ENCODE results near the gene ARHGAP26.
"Not testable (repeated sequence)": the region's sequence is repeated elsewhere in the genome, so short reads cannot be mapped to it uniquely, and the experiment has no call there.

ARHGAP26 gene

GRCh38 chr5:142962174-142962533, 192.0 kb downstream of the ARHGAP26 start:
- DNase-seq (ENCODE audit: low spot score), result no peak

DNA sequence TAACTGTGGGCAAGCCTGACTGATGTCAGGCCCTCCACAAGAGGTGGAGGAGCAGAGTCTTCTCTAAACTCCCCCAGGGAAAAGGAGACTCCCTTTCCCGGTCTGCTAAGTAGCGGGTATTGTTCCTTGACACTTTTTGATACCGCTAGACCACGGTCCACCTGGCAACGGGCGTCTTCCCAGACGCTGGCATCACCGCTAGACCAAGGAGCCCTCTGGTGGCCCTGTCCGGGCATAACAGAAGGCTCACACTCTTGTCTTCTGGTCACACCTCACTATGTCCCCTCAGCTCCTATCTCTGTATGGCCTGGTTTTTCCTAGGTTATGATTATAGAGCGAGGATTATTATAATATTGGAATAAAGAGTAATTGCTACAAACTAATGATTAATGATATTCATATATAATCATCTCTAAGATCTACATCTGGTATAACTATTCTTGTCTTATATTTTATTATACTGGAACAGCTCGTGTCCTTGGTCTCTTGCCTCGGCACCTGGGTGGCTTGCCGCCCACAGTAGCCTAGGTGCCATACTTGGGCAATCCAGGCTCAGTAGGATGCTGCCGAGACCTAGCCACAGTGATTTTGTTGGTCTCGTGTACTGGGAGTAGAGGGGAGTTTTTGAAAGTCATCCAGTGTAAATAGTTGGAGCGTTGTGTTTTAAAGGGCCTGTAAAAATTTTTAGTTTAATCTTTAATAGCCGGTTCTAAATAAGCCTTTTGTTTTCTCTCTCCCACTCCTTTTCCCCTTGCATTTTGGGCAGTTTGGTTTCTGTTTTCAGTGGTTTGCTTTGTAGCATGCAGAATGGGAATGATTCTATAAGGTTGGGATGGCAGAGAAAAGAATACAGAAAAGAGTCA, 195.3 kb downstream of the ARHGAP26 start:
- DNase-seq (ENCODE audit: low spot score), result not testable (repeated sequence)

DNA sequence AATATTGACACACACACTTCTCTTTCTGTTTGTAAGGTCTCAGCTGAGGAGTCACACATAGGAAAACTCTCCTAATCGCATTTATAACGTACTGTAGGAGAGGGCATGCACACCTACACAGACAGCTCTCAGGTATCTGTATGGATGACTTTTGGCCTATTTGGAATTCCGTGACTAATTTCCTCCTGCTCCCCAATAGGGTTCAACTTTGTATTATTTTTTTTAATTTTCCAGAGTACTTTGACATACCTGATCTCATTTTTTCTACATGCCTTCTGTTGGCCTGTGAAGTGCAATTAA, 195.9 kb downstream of the ARHGAP26 start:
- no peak for DNase-seq (ENCODE audit: low spot score)

DNA sequence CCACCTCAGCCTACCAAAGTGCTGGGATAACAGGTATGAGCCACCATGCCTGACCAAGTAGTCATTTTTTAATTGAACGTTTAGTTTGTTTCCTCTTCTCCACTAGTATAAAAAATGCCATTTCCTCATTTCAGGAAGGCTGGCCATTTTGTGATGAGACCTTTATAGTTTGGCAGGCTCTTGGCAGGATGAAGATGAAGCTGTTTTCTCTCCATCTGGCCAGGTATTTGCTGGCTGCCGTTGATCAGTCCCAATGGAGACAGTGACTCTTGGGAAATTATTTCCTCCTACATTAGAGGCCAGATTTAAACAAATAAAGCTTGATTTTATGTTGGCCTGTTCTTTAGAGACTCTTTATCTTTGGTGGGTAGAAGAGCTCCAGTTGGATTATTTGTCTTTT, 199.0 kb downstream of the ARHGAP26 start:
- no peak for DNase-seq (ENCODE audit: low spot score)

GRCh38 chr5:142969624-142970439, 199.7 kb downstream of the ARHGAP26 start:
- no peak for DNase-seq (ENCODE audit: low spot score)

GRCh38 chr5:142970440-142971030, 200.4 kb downstream of the ARHGAP26 start:
- no peak for DNase-seq (ENCODE audit: low spot score)

- DNase-seq (ENCODE audit: low spot score), result no peak
Measured at GRCh38 chr5:142971303-142972013, 201.3 kb downstream of the ARHGAP26 start.

DNA sequence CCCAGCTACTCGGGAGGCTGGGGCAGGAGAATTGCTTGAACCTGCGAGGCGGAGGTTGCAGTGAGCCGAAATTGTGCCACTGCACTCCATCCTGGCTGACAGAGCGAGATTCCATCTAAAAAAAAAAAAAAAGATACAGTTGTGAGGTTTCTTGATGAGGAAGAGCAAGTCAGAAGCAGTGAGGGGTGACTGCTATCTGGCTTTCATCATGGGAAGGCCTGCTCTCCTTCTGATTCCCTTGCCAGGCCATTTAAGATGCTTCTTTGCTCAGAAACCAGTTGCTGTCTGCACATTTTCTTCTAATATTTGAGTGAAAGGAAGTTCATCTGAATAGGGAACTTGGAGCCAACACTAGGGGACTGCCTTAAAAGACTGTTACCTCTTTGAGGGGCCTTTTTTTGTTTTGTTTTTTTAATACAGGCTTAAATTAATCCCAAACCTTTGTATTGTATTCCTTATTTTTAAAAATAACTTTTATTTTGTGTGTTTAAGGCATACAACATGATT, 201.9 kb downstream of the ARHGAP26 start:
- DNase-seq (ENCODE audit: low spot score), result no peak

- DNase-seq (ENCODE audit: low spot score), result no peak
Measured at GRCh38 chr5:142973932-142974331, 203.8 kb downstream of the ARHGAP26 start.

DNA sequence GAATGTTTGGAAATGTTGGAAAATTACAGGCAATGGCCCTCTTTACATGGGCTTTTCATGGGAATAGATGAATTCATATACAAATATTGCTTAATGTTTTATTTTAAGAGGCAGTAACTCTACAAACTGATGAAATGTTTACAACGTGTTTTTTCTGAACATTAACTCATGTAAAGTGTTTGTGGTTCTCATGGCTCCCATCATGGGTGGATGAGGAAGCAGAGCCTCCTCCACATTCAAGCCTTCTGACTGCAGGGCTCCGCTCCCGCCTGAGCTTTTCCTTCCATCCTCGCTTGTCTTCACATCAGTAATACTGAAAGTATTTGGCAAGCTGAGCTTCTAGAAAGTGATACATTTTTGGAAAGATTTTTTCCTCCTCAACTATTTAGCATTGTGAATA, 204.2 kb downstream of the ARHGAP26 start:
- DNase-seq (ENCODE audit: low spot score), result no peak

- peak; percentile 31 for DNase-seq (ENCODE audit: low spot score)
Measured at GRCh38 chr5:142976861-142977260, 206.7 kb downstream of the ARHGAP26 start.

GRCh38 chr5:142977363-142978051, 207.3 kb downstream of the ARHGAP26 start:
- peak; percentile 82 for DNase-seq (ENCODE audit: low spot score)

GRCh38 chr5:142978252-142978651, 208.1 kb downstream of the ARHGAP26 start:
- no peak for DNase-seq (ENCODE audit: low spot score)

GRCh38 chr5:142978726-142979125, 208.5 kb downstream of the ARHGAP26 start:
- DNase-seq (ENCODE audit: low spot score), result no peak

DNA sequence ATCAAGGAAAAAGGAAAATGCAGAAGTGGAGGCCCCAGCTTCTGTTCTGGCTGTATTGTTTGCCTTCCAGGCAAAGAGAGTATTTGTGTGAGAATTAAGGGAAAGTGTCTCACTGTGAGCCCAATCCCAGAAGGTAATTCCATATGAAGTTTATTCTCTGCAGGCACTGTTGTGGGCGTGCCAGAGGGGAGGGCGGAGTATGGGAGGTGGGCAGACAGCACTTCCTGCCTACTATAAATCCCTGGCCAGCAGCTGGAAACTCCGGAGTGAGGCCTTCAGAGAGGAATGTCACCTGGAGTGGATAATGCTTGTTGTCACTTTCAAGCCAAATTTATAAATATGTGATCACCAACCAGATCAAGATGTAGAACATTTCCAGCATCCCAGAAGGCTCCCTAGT, 209.5 kb downstream of the ARHGAP26 start:
- no peak for DNase-seq (ENCODE audit: low spot score)

- no peak for DNase-seq (ENCODE audit: low spot score)
Measured at GRCh38 chr5:142981475-142981874, 211.3 kb downstream of the ARHGAP26 start.

DNA sequence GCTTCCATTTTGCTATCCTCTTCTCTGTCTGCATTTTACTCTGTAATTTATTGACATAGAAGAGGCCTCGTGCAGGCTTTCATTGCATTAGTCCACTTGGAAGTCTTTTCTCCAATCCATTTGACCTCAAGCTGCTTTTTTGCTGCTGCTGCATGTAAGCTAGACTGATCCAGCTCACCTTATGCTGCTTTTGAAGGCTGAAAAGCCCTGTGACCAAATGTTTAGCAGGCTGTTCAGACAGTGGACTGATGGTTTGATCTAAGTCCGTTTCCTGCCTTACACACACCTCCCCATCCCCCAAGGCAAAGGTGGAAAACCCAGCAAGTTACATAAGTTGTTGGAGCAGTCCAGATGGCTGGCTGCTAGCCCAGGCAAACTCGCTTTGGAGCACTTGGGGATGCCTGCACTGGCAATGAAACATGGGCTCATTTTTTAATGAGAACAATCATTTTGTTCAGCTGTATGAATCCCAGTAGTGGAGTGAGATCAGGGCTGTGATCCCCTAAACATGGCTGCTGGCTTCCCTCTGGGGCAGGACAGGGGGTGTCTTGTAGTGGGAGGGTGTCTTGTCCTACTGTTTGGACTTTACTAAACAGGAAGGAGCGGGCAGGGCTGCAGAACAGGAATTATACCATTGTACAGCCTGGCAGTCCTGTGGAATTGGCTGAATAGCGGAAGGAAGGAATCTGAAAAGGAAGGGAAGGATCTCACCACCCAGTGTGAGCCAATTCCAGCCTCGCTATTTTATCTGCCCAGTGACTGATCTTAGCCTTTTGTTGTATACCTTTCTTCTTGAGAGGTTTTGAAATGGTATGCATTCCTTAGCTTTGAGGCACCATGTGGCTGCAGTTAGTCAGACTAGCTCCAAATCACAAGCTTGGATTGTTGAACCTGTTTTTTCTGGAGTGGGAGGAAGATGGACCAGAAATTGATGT, 212.0 kb downstream of the ARHGAP26 start:
- DNase-seq (ENCODE audit: low spot score), result peak; percentile 64

GRCh38 chr5:142982821-142983200, 212.6 kb downstream of the ARHGAP26 start:
- no peak for DNase-seq (ENCODE audit: low spot score)

DNA sequence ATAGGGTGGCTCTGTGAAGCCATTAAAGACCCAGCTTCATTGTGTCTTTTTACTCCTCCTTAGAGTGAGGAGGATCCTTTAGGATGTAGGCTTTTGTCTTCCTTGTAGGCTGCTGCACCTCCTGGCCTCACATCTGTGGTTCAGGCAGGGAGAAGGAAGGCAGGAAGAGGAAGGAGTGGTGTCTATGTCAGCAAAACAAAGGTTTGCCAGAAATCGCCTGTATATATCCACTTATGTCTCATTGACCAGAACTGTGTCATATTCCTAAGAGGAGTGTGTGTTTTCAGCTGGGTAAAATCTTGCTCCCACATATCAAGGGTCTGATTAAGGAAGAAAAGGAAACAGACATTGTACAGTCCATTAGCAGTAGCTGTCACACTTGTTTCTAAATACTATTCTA, 213.8 kb downstream of the ARHGAP26 start:
- no peak for DNase-seq (ENCODE audit: low spot score)

DNA sequence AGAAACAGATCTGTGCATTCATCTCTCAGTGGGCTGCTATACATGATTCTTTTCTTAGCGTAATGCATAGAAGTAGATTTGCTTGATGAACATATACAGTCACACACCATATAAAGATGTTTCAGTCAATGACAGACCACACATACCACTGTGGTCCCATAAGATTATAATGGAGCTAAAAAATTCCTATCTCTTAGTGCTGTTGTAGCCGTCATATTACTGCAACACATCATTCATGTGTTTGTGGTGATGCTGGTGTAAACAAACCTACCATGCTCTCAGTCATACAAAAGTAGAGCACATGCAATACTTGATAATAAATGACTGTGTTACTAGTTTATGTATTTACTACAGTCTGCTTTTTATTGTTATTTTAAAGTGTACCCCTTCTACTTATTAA, 214.3 kb downstream of the ARHGAP26 start:
- no peak for DNase-seq (ENCODE audit: low spot score)
